ENCODE results near the gene CARMIL1.

Gene CARMIL1

GRCh38 chr6:25270559-25270958 lies 8.6 kb upstream of the CARMIL1 start:
- Histone ChIP-seq H3K9ac (no peak overlapping the region), H3K36me3 (no peaks in the 10 kb centered on the region), H4K20me1 (no peaks in the 10 kb centered on the region), H3K27ac (no peak overlapping the region), H3K4me1 (0 out of 2 replicates have a peak, but pooled peaks cover under 1% of the 10 kb centered on the region), H3K9me3 (no peaks in the 10 kb centered on the region), H3K4me3 (no peak overlapping the region), H3K4me2 (no peak overlapping the region), H3K27me3 (no peaks in the 10 kb centered on the region)
- TF ChIP-seq Cebpa-rat (IDR thresholded peaks at IDR 0.05) = no peak

GRCh38 chr6:25275436-25275835 lies 3.7 kb upstream of the CARMIL1 start:
- H3K27ac ChIP-seq = no peak overlapping the region
- no peak overlapping the region for H3K4me2 ChIP-seq
- no peak overlapping the region for H3K9ac ChIP-seq
- no peak overlapping the region for H3K4me3 ChIP-seq
- TF ChIP-seq Cebpa-rat (IDR thresholded peaks at IDR 0.05) = no peak
- H3K9me3 ChIP-seq = no peaks in the 10 kb centered on the region
- H3K27me3 ChIP-seq = peaks cover 11% of the 10 kb centered on the region
- H3K4me1 ChIP-seq = peaks cover 14% of the 10 kb centered on the region
- no peaks in the 10 kb centered on the region for H4K20me1 ChIP-seq
- H3K36me3 ChIP-seq = no peaks in the 10 kb centered on the region

GRCh38 chr6:25277386-25277785 lies 1.8 kb upstream of the CARMIL1 start:
- H3K27ac ChIP-seq = no peak overlapping the region
- no peaks in the 10 kb centered on the region for H3K36me3 ChIP-seq
- H4K20me1 ChIP-seq = no peaks in the 10 kb centered on the region
- H3K4me1 ChIP-seq = peaks cover 14% of the 10 kb centered on the region
- no peak for TF ChIP-seq Cebpa-rat (IDR thresholded peaks at IDR 0.05)
- no peak overlapping the region for H3K4me3 ChIP-seq
- H3K4me2 ChIP-seq = no peak overlapping the region
- H3K9ac ChIP-seq = no peak overlapping the region
- H3K9me3 ChIP-seq = no peaks in the 10 kb centered on the region
- peaks cover 11% of the 10 kb centered on the region for H3K27me3 ChIP-seq

DNA sequence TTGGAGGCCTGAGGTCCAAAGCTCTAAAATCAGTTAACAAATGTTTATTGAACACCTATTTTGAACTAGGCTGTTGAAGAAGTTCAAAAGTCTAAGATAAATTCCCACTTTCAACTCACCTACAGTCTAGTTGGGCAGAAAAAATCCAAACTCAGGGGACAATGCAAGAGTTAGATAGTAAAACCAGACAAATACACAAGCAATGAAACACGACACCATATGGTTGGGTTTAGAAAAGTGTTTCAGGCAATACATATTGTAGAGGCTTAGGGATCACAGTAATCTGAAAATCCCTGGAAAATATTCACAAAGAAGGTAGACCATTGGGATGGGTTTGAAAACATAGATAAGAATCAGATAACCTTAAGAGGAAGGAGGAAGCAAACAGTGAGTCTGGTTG lies 1.3 kb upstream of the CARMIL1 start:
- Histone ChIP-seq H3K4me3 (no peak overlapping the region), H3K27ac (no peak overlapping the region), H3K9me3 (no peaks in the 10 kb centered on the region), H3K27me3 (peaks cover 11% of the 10 kb centered on the region), H4K20me1 (no peaks in the 10 kb centered on the region), H3K4me2 (peak overlapping the region; percentile 93; the same call in 1 of the 2 replicates), H3K4me1 (peaks cover 14% of the 10 kb centered on the region), H3K36me3 (no peaks in the 10 kb centered on the region), H3K9ac (no peak overlapping the region)
- TF ChIP-seq Cebpa-rat (IDR thresholded peaks at IDR 0.05) = no peak

DNA sequence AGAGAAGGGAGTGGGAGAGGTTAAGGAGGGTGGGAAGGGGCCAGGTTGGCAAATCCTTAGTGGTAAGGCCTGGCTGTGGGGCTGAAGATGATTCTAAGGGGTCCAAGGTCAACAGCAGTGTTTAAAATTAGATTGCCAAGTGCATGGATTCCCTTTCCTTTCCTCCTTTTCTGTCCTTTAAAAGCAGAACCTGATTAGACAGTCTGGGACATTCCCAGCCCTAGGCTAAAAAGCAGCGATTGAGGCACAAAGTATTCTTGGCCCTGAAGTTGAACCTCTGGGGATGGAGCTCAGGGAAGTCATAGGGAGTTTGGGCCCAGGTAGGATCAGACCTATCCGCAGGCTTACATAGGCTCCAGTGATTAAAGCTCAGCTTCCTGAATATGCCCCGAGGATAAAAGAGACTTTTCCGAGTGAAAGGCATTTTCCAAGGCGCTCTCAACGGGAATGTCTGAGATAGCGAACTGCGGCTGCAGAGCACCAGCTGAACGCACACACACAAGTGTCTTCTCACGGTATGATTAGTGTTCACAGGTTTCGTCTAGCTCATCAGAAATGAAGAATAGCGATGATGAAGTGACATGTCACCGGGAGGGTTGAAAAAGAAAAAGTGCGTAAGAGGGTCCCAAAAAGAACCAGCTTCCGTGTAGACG lies 787 bp upstream of the CARMIL1 start:
- H3K27ac ChIP-seq = no peak overlapping the region
- H3K4me2 ChIP-seq = peak overlapping the region; percentile 93
- peaks cover 11% of the 10 kb centered on the region for H3K27me3 ChIP-seq
- peak overlapping the region; percentile 74 for H3K4me3 ChIP-seq
- H3K9ac ChIP-seq = peak overlapping the region; percentile 72; the same call in 1 of the 2 replicates
- no peaks in the 10 kb centered on the region for H3K9me3 ChIP-seq
- TF ChIP-seq Cebpa-rat (IDR thresholded peaks at IDR 0.05) = no peak
- H4K20me1 ChIP-seq = no peaks in the 10 kb centered on the region
- peaks cover 14% of the 10 kb centered on the region for H3K4me1 ChIP-seq
- H3K36me3 ChIP-seq = no peaks in the 10 kb centered on the region

DNA sequence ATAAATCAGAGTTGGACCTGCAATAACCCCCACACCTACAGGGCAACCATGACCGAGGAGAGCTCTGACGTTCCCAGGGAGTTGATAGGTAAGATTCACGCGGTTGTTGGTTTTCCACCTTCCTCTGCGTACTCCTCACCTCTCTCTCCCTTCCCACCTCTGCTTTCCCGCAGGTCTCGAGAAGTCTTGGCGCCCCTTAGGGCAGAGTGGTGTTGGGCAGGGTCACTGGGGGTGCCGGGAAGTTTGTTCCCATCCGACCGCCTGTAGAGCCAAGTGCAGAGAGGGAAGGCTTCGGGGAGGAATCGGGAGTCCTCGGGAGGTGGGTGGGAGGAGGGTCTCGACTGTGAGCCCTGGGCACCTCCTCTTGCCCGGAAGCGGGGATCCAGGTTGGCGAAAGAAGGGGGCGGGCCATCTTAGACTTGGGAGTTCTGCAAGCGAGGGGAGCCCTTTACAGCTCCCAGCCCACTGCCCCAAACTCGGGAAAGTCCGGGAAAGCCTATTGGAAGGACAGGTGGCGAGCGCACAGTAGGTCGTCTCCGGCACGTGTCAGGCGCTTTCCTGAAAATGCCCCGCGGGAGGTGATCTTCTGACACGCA lies 672 bp downstream of the CARMIL1 start:
- Histone ChIP-seq H4K20me1 (no peaks in the 10 kb centered on the region), H3K9me3 (no peaks in the 10 kb centered on the region), H3K36me3 (no peaks in the 10 kb centered on the region), H3K27ac (no peak overlapping the region), H3K4me2 (peak overlapping the region; percentile 93), H3K4me1 (peaks cover 14% of the 10 kb centered on the region), H3K9ac (peak overlapping the region; percentile 72), H3K4me3 (peak overlapping the region; percentile 74), H3K27me3 (peaks cover 11% of the 10 kb centered on the region)
- TF ChIP-seq Cebpa-rat (IDR thresholded peaks at IDR 0.05) = no peak

GRCh38 chr6:25280344-25281074 lies 1.3 kb downstream of the CARMIL1 start:
- no peak overlapping the region for H3K9ac ChIP-seq
- peak overlapping the region; percentile 93 for H3K4me2 ChIP-seq
- no peaks in the 10 kb centered on the region for H3K9me3 ChIP-seq
- peaks cover 11% of the 10 kb centered on the region for H3K27me3 ChIP-seq
- no peak overlapping the region for H3K27ac ChIP-seq
- H3K36me3 ChIP-seq = no peaks in the 10 kb centered on the region
- H3K4me3 ChIP-seq = peak overlapping the region; percentile 74
- no peak for TF ChIP-seq Cebpa-rat (IDR thresholded peaks at IDR 0.05)
- H3K4me1 ChIP-seq = peaks cover 14% of the 10 kb centered on the region
- no peaks in the 10 kb centered on the region for H4K20me1 ChIP-seq

GRCh38 chr6:25286891-25287290 lies 7.7 kb downstream of the CARMIL1 start:
- Histone ChIP-seq H3K4me3 (no peak overlapping the region), H3K36me3 (no peaks in the 10 kb centered on the region), H3K9ac (no peak overlapping the region), H3K4me2 (no peak overlapping the region), H3K4me1 (no peaks in the 10 kb centered on the region), H3K9me3 (no peaks in the 10 kb centered on the region), H4K20me1 (no peaks in the 10 kb centered on the region), H3K27ac (no peak overlapping the region), H3K27me3 (no peaks in the 10 kb centered on the region)
- TF ChIP-seq Cebpa-rat (IDR thresholded peaks at IDR 0.05) = no peak

DNA sequence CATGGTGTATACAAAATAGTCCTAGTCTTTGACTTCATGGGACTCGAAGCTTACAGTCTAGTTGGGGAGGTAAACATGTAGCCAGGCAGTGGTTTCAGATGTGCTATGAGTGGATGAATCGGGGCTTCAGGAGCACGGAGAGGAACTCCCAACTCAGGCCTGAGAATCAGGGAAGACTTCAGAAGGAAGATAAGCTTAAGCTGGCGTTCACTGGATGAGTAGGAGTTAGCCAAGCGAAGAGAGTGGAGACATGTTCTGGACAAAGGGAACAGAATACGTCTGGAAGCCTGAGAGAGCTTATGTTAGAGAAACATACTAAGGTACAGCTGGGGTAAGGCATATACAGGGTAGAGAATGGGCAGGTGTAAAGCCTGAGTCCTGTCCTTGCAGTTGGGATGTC lies 8.8 kb downstream of the CARMIL1 start:
- Histone ChIP-seq H3K4me2 (no peak overlapping the region), H3K9ac (no peak overlapping the region), H4K20me1 (no peaks in the 10 kb centered on the region), H3K36me3 (no peaks in the 10 kb centered on the region), H3K27me3 (no peaks in the 10 kb centered on the region), H3K4me1 (no peaks in the 10 kb centered on the region), H3K9me3 (no peaks in the 10 kb centered on the region), H3K4me3 (no peak overlapping the region), H3K27ac (no peak overlapping the region)
- no peak for TF ChIP-seq Cebpa-rat (IDR thresholded peaks at IDR 0.05)

DNA sequence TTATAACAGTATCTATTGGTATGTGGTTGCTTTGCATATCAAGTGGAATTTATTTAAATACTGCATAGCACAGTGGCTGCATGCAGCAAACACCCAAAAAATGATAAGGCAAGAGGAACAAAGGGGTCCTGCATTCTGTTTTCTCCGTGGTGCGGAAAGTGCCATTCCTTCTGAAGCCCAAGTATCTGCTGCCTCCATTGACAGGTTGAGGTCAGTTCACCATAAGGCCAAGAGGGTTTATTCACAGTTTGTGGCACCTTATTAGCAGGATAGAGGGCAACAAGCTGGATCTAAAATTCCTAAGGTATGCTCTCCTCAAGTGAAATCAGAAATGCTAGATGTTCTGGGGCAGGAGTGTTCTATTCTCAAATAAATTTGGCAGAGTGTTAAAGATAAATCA lies 9.3 kb downstream of the CARMIL1 start:
- no peak overlapping the region for H3K4me3 ChIP-seq
- H3K4me1 ChIP-seq = no peaks in the 10 kb centered on the region
- no peak overlapping the region for H3K9ac ChIP-seq
- no peaks in the 10 kb centered on the region for H3K9me3 ChIP-seq
- H3K4me2 ChIP-seq = no peak overlapping the region
- H3K36me3 ChIP-seq = no peaks in the 10 kb centered on the region
- no peaks in the 10 kb centered on the region for H4K20me1 ChIP-seq
- no peaks in the 10 kb centered on the region for H3K27me3 ChIP-seq
- TF ChIP-seq Cebpa-rat (IDR thresholded peaks at IDR 0.05) = no peak
- no peak overlapping the region for H3K27ac ChIP-seq
